K562 (cell line): ENCODE data around the gene ZMYM4. TPM values are rescaled to one million over a fixed set of nuclear protein-coding genes. Genes with fewer than 3 reads are reported as not detected.

Experiments used
- polyA plus RNA-seq, 8 experiments: library from polyadenylated mRNA; depleted of rRNA in 4 of 8; stranded (reverse) in 5 of 8; unstranded in 3 of 8; fragments of >200 nt; fragmentation: Nextera tagmentation in 2 of 8; fragmentation: Illumina TruSeq in 1 of 8; extraction: Ambion mirVana in 2 of 8; extraction: Trizol in 1 of 8; gene quantifications; 2 replicates each; pipeline versions ENCODE4 v1.2.1 to v1.2.3, GENCODE V29; 2011 to 2014; ENCODE audit warnings: inconsistent platforms in 1 of 8, missing spikeins in 1 of 8
- total RNA-seq, 7 experiments: library from RNA; depleted of rRNA in 6 of 7; stranded (reverse); fragments of >200 nt in 6 of 7; fragmentation: Illumina TruSeq in 2 of 7; extraction: Trizol in 2 of 7; gene quantifications; 2 replicates each; pipeline versions ENCODE4 v1.2.1 to v1.2.3, GENCODE V29; 2011 to 2021; ENCODE audit warnings: low replicate concordance in 1 of 7
- TF ChIP-seq, protein P1 (sequence below), 2 experiments: fragments of 450-650 bp; IDR thresholded peaks; 2 replicates each; pipeline ENCODE4 v1.6.1; 2016; ENCODE audit warnings: mild to moderate bottlenecking in 2 of 2, borderline replicate concordance in 1 of 2, low read depth in 1 of 2, moderate library complexity in 1 of 2

ZMYM4 gene
- total and polyA plus RNA-seq, 9 of the 15 experiments (the other 6 are each of a cell fraction or from before 2014, with no cell fraction given): 15.2 to 77.2 (median 63.3) TPM

DNA sequence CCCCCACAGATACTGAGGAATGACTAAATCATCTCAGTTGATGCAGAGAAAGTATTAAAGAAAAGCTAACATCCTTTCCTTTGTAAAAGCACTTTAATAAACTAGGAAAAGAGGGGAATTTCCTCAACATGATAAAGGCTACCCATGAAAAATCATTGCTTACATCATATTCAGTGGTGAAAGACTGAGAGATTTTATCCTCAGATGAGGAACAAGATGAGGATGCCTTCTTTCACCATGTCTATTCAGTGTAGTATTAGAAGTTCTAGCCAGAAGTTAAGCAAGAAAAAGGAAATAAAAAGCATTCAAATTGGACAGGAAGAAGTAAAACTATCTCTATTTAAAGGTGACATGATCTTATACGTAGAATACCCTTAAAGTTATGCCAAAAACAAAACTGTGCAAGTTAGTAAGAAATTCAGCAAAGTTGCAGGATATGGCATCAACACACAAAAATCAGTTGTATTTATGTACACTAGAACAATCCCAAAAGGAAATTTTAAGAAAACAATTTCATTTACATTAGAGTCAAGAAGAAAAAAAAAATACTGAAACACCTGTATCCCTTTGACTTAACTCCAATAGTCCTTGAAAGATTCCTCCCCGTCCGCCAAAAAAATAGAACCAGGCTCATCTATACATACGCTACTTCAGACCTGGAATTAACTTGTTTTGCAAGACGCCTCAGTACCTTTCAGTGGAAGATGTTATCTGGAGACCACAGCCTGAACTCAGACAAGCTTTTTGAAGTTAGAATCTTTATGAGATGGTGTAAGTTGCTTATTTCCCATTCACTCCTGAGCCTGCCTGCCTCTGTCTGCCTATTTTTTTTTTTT, 17.5 kb downstream of the ZMYM4 start (continued):
- TF ChIP-seq, protein P1, sequence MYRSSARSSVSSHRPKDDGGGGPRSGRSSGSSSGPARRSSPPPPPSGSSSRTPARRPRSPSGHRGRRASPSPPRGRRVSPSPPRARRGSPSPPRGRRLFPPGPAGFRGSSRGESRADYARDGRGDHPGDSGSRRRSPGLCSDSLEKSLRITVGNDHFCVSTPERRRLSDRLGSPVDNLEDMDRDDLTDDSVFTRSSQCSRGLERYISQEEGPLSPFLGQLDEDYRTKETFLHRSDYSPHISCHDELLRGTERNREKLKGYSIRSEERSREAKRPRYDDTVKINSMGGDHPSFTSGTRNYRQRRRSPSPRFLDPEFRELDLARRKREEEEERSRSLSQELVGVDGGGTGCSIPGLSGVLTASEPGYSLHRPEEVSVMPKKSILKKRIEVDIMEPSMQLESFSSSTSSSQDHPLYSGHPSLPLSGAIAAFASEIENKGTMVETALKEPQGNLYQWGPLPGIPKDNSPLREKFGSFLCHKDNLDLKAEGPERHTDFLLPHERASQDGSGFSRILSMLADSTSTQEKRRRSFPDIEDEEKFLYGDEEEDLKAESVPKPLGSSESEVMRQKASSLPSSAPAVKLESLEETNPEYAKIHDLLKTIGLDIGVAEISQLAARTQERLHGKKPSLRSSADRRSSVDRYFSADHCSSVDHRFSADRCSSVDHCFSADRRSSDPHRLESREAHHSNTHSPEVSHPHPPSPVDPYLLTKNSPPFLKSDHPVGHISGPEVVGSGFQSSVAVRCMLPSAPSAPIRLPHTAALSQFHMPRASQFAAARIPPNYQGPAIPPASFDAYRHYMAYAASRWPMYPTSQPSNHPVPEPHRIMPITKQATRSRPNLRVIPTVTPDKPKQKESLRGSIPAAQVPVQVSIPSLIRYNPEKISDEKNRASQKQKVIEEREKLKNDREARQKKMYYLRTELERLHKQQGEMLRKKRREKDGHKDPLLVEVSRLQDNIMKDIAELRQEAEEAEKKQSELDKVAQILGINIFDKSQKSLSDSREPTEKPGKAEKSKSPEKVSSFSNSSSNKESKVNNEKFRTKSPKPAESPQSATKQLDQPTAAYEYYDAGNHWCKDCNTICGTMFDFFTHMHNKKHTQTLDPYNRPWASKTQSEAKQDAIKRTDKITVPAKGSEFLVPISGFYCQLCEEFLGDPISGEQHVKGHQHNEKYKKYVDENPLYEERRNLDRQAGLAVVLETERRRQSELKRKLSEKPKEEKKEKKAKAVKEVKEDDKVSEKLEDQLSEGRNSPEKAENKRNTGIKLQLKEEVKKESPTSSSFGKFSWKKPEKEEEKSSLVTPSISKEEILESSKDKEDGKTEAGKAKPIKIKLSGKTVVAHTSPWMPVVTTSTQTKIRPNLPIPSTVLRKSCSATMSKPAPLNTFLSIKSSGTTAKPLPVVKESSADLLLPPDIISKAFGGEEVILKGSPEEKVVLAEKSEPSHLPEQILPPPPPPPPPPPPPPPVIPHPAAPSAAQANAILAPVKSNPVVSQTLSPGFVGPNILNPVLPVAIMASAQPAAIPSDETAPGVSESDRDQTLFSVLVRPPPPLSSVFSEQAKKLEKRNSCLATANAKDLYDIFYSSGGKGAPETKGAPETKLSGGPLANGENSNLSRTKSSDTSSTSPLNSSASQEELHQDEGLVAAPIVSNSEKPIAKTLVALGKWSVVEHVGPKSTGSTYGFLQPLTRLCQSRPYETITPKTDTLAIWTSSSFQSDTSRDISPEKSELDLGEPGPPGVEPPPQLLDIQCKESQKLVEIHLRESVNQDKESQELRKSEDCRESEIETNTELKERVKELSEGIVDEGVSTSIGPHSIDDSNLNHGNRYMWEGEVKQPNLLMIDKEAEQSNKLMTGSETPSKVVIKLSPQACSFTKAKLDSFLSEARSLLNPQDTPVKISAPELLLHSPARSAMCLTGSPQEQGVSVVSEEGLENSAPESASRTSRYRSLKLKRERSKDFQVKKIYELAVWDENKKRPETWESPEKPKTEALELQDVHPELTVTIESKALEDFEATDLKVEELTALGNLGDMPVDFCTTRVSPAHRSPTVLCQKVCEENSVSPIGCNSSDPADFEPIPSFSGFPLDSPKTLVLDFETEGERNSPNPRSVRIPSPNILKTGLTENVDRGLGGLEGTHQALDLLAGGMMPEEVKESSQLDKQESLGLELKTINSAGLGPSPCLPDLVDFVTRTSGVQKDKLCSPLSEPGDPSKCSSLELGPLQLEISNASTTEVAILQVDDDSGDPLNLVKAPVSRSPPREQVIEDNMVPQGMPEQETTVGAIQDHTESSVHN (IDR thresholded peaks at IDR 0.05; ENCODE audit: borderline replicate concordance in 1 of 2, low read depth in 1 of 2): no peak
